ENCODE results near the gene LRP1-AS.

LRP1-AS gene

GRCh38 chr12:57107456-57108155, 39.8 kb downstream of the LRP1-AS start:
- Histone ChIP-seq H3K79me2 (ENCODE audit: insufficient read depth, low read depth) (no peaks in the 10 kb centered on the region; the same call in 1 of the 2 replicates), H3K9ac (no peak overlapping the region), H3K27me3 (ENCODE audit: insufficient read depth, low read depth) (no peaks in the 10 kb centered on the region), H3K27ac (no peak overlapping the region), H3K36me3 (ENCODE audit: insufficient read depth) (no peaks in the 10 kb centered on the region), H3K4me2 (no peak overlapping the region), H4K20me1 (ENCODE audit: insufficient read depth) (no peaks in the 10 kb centered on the region), H2AFZ (ENCODE audit: low read depth) (no peak overlapping the region), H3K4me3 (IDR thresholded peaks at IDR 0.05; ENCODE audit: insufficient read depth, low read depth, low read length) (no peak overlapping the region), H3K4me1 (ENCODE audit: low read depth, poor library complexity, severe bottlenecking) (peaks cover 14% of the 10 kb centered on the region)
- no peak for TF ChIP-seq CTCF (conservative IDR thresholded peaks at IDR 0.05; ENCODE audit: low read depth, low read length)

- no peaks in the 10 kb centered on the region; the same call in 1 of the 2 replicates for H3K79me2 ChIP-seq (ENCODE audit: insufficient read depth, low read depth)
- H3K9ac ChIP-seq, result no peak overlapping the region
- peaks cover 12% of the 10 kb centered on the region for H3K4me1 ChIP-seq (ENCODE audit: low read depth, poor library complexity, severe bottlenecking)
- no peak overlapping the region for H3K27ac ChIP-seq
- no peak overlapping the region for H3K4me3 ChIP-seq (IDR thresholded peaks at IDR 0.05; ENCODE audit: insufficient read depth, low read depth, low read length)
- H2AFZ ChIP-seq (ENCODE audit: low read depth), result no peak overlapping the region
- no peaks in the 10 kb centered on the region for H4K20me1 ChIP-seq (ENCODE audit: insufficient read depth)
- H3K4me2 ChIP-seq, result no peak overlapping the region
- H3K36me3 ChIP-seq (ENCODE audit: insufficient read depth), result no peaks in the 10 kb centered on the region
- no peaks in the 10 kb centered on the region for H3K27me3 ChIP-seq (ENCODE audit: insufficient read depth, low read depth)
- TF ChIP-seq CTCF (conservative IDR thresholded peaks at IDR 0.05; ENCODE audit: low read depth, low read length), result no peak
Measured at GRCh38 chr12:57106021-57106708, 41.3 kb downstream of the LRP1-AS start.

GRCh38 chr12:57105011-57105753, 42.2 kb downstream of the LRP1-AS start:
- Histone ChIP-seq H3K4me1 (ENCODE audit: low read depth, poor library complexity, severe bottlenecking) (peaks cover 11% of the 10 kb centered on the region), H3K4me2 (no peak overlapping the region), H3K79me2 (ENCODE audit: insufficient read depth, low read depth) (no peaks in the 10 kb centered on the region), H3K36me3 (ENCODE audit: insufficient read depth) (no peaks in the 10 kb centered on the region), H3K4me3 (IDR thresholded peaks at IDR 0.05; ENCODE audit: insufficient read depth, low read depth, low read length) (no peak overlapping the region), H2AFZ (ENCODE audit: low read depth) (no peak overlapping the region), H3K27me3 (ENCODE audit: insufficient read depth, low read depth) (no peaks in the 10 kb centered on the region), H3K9ac (no peak overlapping the region), H3K27ac (no peak overlapping the region), H4K20me1 (ENCODE audit: insufficient read depth) (no peaks in the 10 kb centered on the region)
- no peak for TF ChIP-seq CTCF (conservative IDR thresholded peaks at IDR 0.05; ENCODE audit: low read depth, low read length)

- H3K4me1 ChIP-seq (ENCODE audit: low read depth, poor library complexity, severe bottlenecking), result peaks cover 3% of the 10 kb centered on the region
- H3K9ac ChIP-seq, result no peak overlapping the region
- no peak overlapping the region for H2AFZ ChIP-seq (ENCODE audit: low read depth)
- no peak overlapping the region for H3K4me2 ChIP-seq
- no peak overlapping the region for H3K4me3 ChIP-seq (IDR thresholded peaks at IDR 0.05; ENCODE audit: insufficient read depth, low read depth, low read length)
- no peak for TF ChIP-seq CTCF (conservative IDR thresholded peaks at IDR 0.05; ENCODE audit: low read depth, low read length)
- H3K27ac ChIP-seq, result no peak overlapping the region
- H3K27me3 ChIP-seq (ENCODE audit: insufficient read depth, low read depth), result no peaks in the 10 kb centered on the region
- no peaks in the 10 kb centered on the region for H3K36me3 ChIP-seq (ENCODE audit: insufficient read depth)
- H3K79me2 ChIP-seq (ENCODE audit: insufficient read depth, low read depth), result no peaks in the 10 kb centered on the region
- H4K20me1 ChIP-seq (ENCODE audit: insufficient read depth), result no peaks in the 10 kb centered on the region
Measured at GRCh38 chr12:57104292-57104910, 43.0 kb downstream of the LRP1-AS start.

Measured in KMS-11 (cell line).